Esophagus squamous epithelium (tissue), 4 donors: Measurements from ENCODE around the gene DNAH14.

Experiments used
- POLR2A ChIP-seq, 4 donors: fragments of 450-650 bp; IDR thresholded peaks; one replicate each; pipeline ENCODE4 v1.6.1; 2017; ENCODE audit warnings: antibody characterized with exemption in 4 of 4, mild to moderate bottlenecking in 4 of 4, moderate library complexity in 3 of 4
- TF ChIP-seq, protein P1 (sequence below), 6 experiments: fragments of 450-650 bp in 4 of 6; fragments of 200-600 bp in 2 of 6; sonication (generic) in 2 of 6; IDR thresholded peaks; one replicate each; pipeline ENCODE4 v1.5.1; 2016 to 2019; ENCODE audit warnings: antibody characterized with exemption in 6 of 6, mild to moderate bottlenecking in 4 of 6, moderate library complexity in 4 of 6

DNA sequence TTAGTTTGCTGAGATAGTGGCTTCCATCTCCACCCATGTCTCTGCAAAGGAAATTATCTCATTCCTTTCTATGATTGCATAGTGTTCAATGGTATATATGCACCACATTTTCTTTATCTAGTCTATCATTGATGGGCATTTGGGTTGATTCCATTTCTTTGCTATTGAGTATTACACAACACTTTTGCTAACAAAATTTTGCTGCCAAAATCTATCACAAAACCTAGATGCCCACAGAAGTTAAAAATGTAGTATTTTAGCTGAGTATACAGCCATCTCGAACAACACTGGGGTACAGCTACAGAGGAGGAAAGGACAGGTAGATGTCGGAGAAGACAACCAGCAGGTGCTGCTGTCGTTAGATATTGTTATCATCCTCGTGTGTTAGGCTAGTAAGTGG, 430.6 kb downstream of the DNAH14 start:
- TF ChIP-seq, protein P1, sequence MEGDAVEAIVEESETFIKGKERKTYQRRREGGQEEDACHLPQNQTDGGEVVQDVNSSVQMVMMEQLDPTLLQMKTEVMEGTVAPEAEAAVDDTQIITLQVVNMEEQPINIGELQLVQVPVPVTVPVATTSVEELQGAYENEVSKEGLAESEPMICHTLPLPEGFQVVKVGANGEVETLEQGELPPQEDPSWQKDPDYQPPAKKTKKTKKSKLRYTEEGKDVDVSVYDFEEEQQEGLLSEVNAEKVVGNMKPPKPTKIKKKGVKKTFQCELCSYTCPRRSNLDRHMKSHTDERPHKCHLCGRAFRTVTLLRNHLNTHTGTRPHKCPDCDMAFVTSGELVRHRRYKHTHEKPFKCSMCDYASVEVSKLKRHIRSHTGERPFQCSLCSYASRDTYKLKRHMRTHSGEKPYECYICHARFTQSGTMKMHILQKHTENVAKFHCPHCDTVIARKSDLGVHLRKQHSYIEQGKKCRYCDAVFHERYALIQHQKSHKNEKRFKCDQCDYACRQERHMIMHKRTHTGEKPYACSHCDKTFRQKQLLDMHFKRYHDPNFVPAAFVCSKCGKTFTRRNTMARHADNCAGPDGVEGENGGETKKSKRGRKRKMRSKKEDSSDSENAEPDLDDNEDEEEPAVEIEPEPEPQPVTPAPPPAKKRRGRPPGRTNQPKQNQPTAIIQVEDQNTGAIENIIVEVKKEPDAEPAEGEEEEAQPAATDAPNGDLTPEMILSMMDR (IDR thresholded peaks at IDR 0.05), result no peak
- TF ChIP-seq POLR2A (IDR thresholded peaks at IDR 0.05), result no peak
